Parathyroid adenoma (tissue), 2 donors: ENCODE data around the gene SKI.

Experiments used
- H2AFZ ChIP-seq: fragments of 300-600 bp; sonication (generic); one replicate; pipeline ENCODE4 v1.7.0; 2017; ENCODE audit warnings: antibody characterized with exemption, mild to moderate bottlenecking
- H3K27ac ChIP-seq: fragments of 300-600 bp; sonication (generic); one replicate; pipeline ENCODE4 v1.7.0; 2017
- H3K27me3 ChIP-seq: fragments of 300-600 bp; sonication (generic); one replicate; pipeline ENCODE4 v1.7.0; 2017; ENCODE audit warnings: low read length; ENCODE audit not compliant: control insufficient read depth, insufficient read depth
- H3K36me3 ChIP-seq: fragments of 300-600 bp; sonication (generic); one replicate; pipeline ENCODE4 v1.7.0; 2017; ENCODE audit warnings: low read length; ENCODE audit not compliant: control insufficient read depth, insufficient read depth
- H3K4me1 ChIP-seq: fragments of 300-600 bp; sonication (generic); one replicate; pipeline ENCODE4 v1.7.0; 2017; ENCODE audit warnings: control low read depth
- H3K4me2 ChIP-seq: fragments of 300-600 bp; sonication (generic); one replicate; pipeline ENCODE4 v1.7.0; 2017; ENCODE audit warnings: low read length
- H3K4me3 ChIP-seq: fragments of 300-600 bp; sonication (generic); one replicate; pipeline ENCODE4 v1.7.0; 2017; ENCODE audit warnings: low read depth, low read length
- H3K79me2 ChIP-seq: fragments of 300-600 bp; sonication (generic); one replicate; pipeline ENCODE4 v1.7.0; 2017; ENCODE audit warnings: control low read depth
- H3K9ac ChIP-seq: fragments of 300-600 bp; sonication (generic); one replicate; pipeline ENCODE4 v1.7.0; 2017; ENCODE audit warnings: mild to moderate bottlenecking
- H3K9me3 ChIP-seq: fragments of 300-600 bp; sonication (generic); one replicate; pipeline ENCODE4 v1.7.0; 2017; ENCODE audit warnings: low read length; ENCODE audit not compliant: control insufficient read depth
- CTCF ChIP-seq: fragments of 300-600 bp; sonication (generic); IDR thresholded peaks from one replicate; pipeline ENCODE4 v1.7.0; 2017; ENCODE audit warnings: antibody characterized with exemption, mild to moderate bottlenecking
- donor health status: primary hyperparathyroidism.

Gene SKI

GRCh38 chr1:2345297-2346075 is 117.4 kb downstream of the SKI start:
- Histone ChIP-seq H3K9ac (no peak overlapping the region), H3K36me3 (no peaks in the 10 kb centered on the region), H2AFZ (no peak overlapping the region), H3K79me2 (no peaks in the 10 kb centered on the region), H3K27ac (no peak overlapping the region), H3K4me2 (no peak overlapping the region), H3K4me3 (no peak overlapping the region), H3K27me3 (no peaks in the 10 kb centered on the region), H3K4me1 (no peaks in the 10 kb centered on the region), H3K9me3 (no peaks in the 10 kb centered on the region)
- no peak for TF ChIP-seq CTCF

DNA sequence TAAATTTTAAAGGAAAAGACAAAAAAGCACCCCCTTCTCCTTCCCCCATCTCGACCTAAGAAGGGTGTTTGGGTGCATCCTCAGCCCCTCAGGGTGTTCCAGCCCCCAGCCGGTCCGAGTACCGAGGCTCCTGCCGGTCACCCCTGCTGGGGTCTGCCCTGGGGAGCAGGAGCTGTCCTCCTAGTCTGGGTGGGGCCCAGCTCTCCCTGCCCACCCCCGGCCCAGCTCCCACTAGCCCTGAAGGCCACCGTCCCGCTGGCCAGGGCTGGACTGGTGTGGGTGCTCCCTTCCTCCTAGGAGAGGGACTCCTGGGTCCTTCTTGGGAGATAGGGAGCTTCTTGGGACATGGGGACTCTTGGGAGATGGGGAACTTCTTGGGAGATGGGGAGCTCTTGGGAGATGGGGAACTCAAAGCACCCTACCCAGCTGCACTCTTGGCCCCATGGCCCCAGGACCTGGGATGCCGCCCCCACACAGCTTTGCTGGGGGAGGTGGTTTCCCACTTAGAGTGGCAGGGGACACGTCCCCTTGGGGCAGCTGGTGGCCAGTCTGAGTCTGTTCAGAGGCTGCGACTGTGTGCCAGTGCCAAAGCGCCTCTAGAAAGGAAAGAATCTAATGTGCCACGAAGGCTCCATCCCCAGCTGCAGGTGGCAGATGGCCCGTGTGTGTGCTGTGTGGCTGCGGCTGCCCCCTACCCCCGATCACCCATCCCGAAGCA is 118.7 kb downstream of the SKI start:
- Histone ChIP-seq H3K4me1 (no peaks in the 10 kb centered on the region), H3K9me3 (no peaks in the 10 kb centered on the region), H3K36me3 (no peaks in the 10 kb centered on the region), H3K27me3 (no peaks in the 10 kb centered on the region), H3K79me2 (no peaks in the 10 kb centered on the region), H2AFZ (no peak overlapping the region), H3K4me2 (no peak overlapping the region), H3K4me3 (no peak overlapping the region), H3K27ac (no peak overlapping the region), H3K9ac (no peak overlapping the region)
- TF ChIP-seq CTCF: no peak

GRCh38 chr1:2347409-2347785 is 119.3 kb downstream of the SKI start:
- no peaks in the 10 kb centered on the region for H3K36me3 ChIP-seq
- no peak overlapping the region for H3K4me2 ChIP-seq
- no peaks in the 10 kb centered on the region for H3K4me1 ChIP-seq
- H2AFZ ChIP-seq: no peak overlapping the region
- no peak overlapping the region for H3K9ac ChIP-seq
- H3K9me3 ChIP-seq: no peaks in the 10 kb centered on the region
- no peak overlapping the region for H3K4me3 ChIP-seq
- no peaks in the 10 kb centered on the region for H3K79me2 ChIP-seq
- H3K27me3 ChIP-seq: no peaks in the 10 kb centered on the region
- TF ChIP-seq CTCF: no peak
- no peak overlapping the region for H3K27ac ChIP-seq

DNA sequence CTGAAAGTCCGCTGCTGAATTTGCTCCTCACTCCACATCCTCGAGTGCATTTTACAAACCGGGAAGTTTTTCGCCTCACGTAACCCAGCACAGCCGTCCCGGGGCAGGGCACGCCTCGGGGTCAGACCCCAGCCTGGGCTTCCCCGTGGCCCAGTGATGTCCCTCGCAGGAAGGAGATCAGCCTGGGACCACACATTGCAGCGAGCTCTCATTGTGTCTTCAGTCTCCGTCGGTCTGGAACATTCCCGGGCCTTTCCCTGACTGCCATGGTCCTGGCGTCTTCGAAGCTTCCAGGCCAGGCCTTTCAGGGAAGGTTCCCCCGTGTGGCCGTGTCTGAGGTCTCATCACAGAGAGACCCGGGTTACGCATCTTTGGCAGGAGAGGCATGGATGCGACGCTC is 119.8 kb downstream of the SKI start:
- Histone ChIP-seq H3K27ac (no peak overlapping the region), H2AFZ (no peak overlapping the region), H3K4me2 (no peak overlapping the region), H3K9me3 (no peaks in the 10 kb centered on the region), H3K36me3 (no peaks in the 10 kb centered on the region), H3K4me3 (no peak overlapping the region), H3K27me3 (no peaks in the 10 kb centered on the region), H3K9ac (no peak overlapping the region), H3K4me1 (no peaks in the 10 kb centered on the region), H3K79me2 (no peaks in the 10 kb centered on the region)
- no peak for TF ChIP-seq CTCF
